HG02970 (cell line): ENCODE data around the gene RALGPS2.

Experiments
- ATAC-seq: cut with Tn5 transposase; IDR thresholded peaks from one replicate; pipeline ENCODE4 v1.9.1; 2021; ENCODE audit warnings: mild to moderate bottlenecking, moderate library complexity, moderate number of reproducible peaks; ENCODE audit not compliant: unreplicated experiment, low FRiP score

RALGPS2 gene

GRCh38 chr1:178910023-178910422 is 185.0 kb downstream of the RALGPS2 start:
- no peak for ATAC-seq

- ATAC-seq = no peak
These were observed 187.6 kb downstream of the RALGPS2 start for GRCh38 chr1:178912597-178912996.

- ATAC-seq = no peak
These were observed 191.6 kb downstream of the RALGPS2 start for GRCh38 chr1:178916448-178917174.

DNA sequence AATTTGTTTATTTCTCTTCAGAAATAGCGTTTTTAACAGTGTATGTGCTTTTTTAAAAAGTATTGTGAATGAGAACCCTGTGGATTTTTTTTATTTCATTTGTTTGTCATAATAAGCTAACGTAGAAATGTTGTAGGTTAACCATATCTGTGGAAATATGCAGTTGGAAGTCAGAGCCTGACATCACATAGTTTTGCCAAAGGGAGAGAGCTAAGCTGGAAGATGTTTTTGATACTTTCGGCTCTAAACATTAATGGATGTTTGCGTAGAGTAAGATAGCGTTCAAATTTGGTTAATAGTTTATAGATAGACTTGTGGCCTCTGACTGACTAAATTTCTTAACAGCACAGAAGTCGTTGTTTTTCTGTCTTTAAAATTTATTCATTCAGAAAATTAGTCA is 193.3 kb downstream of the RALGPS2 start:
- no peak for ATAC-seq

GRCh38 chr1:178918955-178919354 is 193.9 kb downstream of the RALGPS2 start:
- ATAC-seq = no peak

DNA sequence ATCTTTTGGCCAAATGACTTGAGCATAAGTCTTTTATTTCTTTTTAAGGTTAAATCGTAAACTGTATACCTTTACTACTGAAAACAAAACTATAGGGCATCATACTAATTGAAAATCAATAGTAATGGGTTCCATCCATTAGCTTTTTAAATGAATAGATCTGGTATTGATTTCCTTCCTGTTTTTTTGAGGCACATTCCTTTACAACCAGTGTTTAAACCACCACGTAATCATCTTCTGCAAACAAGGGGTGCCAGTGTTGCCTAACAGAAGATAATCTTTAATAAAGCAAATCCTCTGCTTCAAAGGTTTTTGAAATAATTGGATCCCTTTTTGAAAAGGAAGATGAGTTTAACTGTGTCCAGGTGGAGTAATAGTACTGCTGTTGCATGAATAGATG is 194.5 kb downstream of the RALGPS2 start:
- ATAC-seq = no peak

- no peak for ATAC-seq
These were observed 196.5 kb downstream of the RALGPS2 start for GRCh38 chr1:178921499-178921898.

GRCh38 chr1:178923512-178923911 is 198.5 kb downstream of the RALGPS2 start:
- no peak for ATAC-seq

- ATAC-seq = no peak
These were observed 201.0 kb downstream of the RALGPS2 start for GRCh38 chr1:178926046-178926445.

DNA sequence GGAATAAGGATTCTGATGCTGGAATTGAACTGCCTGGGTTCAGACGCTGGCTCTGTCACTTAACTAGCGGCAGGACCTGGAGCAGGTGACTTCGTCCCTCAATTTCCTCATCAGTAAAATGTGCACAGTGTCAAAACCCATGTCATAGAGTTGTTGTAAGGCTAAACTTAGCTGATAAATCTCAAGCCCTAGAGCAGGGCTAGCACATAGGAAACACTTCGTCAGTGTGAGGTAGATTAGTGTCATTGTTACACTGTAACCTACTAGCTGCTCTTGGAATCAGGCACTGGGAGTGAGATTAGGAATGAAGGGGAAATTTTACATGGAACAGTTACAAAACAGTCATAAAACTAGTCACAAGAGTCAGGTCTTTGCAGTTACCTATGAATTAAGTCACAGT is 202.0 kb downstream of the RALGPS2 start:
- ATAC-seq = no peak

DNA sequence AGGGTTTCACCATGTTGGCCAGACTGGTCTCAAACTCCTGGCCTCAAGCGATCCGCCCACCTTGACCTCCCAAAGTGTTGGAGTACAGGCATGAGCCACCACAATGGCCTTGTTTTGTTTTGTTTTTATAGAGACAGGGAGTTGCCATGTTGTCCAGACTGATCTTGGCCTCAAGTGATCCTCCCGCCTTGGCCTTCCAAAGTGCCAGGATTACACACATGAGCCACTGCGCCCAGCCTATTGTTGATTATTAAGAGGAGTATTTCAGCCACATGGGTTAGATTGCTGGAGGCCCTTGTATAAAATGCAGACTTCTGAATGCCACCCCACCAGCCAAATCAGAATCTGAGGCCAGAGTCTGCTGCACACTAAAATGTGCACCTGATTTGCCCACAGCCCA is 203.0 kb downstream of the RALGPS2 start:
- no peak for ATAC-seq

GRCh38 chr1:178928976-178929375 is 203.9 kb downstream of the RALGPS2 start:
- no peak for ATAC-seq

- no peak for ATAC-seq
These were observed 207.0 kb downstream of the RALGPS2 start for GRCh38 chr1:178931858-178932551.

DNA sequence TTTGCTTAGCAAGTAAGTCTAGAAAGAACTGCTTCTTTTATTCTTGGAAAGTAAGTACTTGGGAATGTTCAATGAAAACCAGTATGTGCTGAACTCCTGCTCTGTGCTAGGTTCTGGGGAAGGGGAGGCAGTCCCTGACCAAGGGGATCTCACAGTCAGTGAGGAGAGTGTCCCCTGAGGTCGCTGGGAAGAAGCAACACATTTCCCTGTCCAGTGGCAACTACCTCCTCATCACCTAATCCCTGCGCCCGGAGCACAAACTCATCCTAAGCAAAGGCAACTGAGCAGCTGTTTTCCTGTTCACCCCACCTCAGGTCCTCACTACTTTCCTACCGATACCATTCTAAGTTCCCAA is 207.5 kb downstream of the RALGPS2 start:
- ATAC-seq = no peak

DNA sequence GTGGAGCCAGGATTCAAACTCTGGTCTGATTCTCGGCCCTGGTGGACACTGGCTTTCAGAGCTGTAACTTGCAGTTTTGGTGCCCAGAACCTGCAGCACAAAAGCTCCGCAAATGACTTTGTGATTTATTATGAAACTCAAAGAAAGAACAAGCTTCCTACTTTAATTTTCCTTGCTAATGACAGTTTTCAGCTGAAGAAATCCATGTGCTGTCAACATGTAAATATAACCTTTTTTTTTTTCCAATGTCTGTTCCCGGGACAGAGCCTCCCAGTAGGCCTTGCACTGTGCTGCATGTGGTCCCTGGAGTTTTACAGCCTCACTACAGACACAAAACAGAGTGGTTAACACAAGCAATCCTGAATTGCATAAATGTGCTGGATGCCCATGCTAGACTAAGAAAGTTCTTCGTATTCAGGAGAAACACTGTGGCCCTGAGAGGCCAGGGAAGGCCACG is 208.1 kb downstream of the RALGPS2 start:
- no peak for ATAC-seq

GRCh38 chr1:178933709-178934490 is 208.9 kb downstream of the RALGPS2 start:
- ATAC-seq = no peak

DNA sequence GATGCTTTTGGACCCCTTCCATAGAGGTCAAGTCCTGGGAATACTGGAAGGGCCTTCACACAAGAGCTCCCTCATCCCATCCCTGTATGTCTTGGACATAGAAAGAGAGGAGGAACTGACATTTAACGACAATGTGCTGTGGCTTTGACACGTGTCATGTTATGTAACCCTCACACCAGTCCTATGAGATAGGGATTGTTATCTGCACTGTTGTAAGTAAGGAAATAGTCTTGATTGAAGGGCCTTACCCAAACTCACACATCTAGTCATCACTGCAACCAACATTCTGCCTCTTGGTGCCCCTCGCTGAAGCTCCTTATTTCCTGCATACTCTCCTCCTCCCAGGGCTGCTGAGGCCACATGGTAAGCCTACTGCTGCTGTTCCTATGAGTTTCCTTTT is 209.5 kb downstream of the RALGPS2 start:
- no peak for ATAC-seq

DNA sequence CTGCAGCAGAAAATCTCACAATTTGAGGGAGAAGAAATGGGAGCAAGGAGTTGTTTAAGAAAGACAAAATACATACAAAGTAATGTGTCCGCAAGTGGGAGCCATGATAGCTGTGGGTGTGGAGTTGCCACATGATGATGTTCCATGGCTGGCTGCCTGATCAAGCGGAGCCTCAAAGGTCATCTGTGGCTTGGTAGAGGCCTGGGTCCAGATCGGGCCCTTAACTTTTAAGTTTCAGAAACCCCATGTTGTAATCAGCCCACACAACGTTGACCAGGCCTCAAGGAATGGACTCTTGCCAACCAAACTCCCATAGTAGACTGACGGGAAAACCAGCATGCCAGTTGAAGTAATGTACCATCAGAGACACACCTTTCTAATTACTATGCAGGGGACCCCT is 210.6 kb downstream of the RALGPS2 start:
- ATAC-seq = no peak

DNA sequence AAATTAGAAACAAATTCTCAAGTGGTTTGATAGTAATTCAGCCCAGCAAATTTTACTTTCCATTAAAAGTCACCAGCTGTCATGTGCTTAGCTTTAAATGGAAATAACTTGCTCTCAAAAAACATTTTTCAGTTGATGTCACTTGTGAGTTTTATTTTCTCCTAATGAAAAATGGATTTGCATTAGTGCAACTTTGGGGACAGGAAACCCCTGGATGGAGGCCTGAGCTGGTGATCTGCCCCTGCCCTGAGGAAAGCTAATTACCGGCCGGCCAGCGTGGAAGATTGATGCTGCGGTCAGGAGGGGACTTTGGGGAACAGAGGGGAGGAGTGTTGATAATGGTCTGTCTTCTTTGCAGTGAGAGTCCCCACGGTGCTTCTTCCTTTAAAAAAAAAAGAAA is 212.7 kb downstream of the RALGPS2 start:
- ATAC-seq = no peak

DNA sequence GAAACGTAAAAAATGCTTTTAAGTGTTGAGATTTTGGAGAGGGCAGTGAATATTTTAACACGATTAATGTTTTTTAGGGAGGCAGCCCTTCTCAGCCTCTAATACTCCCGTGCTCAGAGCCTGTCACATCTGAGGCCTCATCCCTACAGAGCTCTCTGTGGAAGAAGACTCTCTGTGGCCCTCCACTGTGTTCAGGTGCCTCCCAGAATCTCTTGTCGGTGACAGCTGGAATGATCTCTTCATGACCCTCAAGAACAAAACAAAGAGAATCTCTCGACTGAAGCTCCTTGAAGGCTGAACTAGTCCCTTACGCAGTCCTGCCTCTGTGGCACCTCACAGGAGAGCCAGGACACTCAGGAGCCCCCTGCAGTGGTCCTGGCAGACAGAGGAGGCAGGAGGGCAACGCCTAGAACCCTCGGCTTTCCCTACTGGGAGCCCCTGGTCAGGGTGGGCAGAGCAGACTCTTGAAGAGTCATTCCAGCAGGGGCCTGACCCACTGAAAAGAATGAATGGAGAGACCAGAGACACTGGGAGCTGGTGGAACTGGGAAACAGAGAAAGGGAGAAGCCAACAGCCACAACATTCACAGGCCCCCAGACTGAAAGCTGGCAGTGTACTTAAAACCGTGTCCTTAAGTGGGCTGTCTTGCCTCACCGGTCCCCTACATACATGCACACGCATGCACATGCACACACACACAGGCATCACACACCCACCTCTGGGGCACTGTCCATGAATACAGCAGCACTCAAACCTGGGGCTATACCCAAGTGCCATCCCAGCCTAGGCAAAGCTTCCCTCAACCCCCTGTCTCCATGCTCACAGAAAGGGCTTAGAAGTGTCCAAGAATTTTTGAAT is 213.3 kb downstream of the RALGPS2 start:
- no peak for ATAC-seq

GRCh38 chr1:178938959-178939317 is 213.9 kb downstream of the RALGPS2 start:
- ATAC-seq = no peak
